ENCODE results near the gene CREB3L1.

DNA sequence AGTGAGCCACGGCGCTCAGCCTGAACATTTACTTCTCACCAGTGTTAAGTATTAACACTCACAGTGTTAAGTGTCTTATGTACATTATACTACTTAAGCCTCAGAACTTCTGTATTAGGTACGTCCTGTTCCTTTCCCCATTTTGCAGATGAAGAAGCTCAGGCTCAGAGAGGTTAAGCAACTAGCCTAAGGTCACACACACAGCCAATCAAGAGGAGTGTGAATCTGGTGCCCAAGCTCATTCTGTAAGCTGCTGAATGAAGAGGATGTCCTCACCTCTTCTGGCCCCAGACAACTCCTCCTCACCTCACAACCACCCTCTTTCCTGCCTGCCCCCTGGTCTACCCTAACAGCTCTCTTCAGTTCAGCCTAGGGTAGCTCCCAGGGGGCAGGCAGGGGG lies 29.9 kb downstream of the CREB3L1 start:
- TF ChIP-seq, protein P1, sequence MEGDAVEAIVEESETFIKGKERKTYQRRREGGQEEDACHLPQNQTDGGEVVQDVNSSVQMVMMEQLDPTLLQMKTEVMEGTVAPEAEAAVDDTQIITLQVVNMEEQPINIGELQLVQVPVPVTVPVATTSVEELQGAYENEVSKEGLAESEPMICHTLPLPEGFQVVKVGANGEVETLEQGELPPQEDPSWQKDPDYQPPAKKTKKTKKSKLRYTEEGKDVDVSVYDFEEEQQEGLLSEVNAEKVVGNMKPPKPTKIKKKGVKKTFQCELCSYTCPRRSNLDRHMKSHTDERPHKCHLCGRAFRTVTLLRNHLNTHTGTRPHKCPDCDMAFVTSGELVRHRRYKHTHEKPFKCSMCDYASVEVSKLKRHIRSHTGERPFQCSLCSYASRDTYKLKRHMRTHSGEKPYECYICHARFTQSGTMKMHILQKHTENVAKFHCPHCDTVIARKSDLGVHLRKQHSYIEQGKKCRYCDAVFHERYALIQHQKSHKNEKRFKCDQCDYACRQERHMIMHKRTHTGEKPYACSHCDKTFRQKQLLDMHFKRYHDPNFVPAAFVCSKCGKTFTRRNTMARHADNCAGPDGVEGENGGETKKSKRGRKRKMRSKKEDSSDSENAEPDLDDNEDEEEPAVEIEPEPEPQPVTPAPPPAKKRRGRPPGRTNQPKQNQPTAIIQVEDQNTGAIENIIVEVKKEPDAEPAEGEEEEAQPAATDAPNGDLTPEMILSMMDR (IDR thresholded peaks at IDR 0.05): no peak
- no peak for TF ChIP-seq POLR2A (IDR thresholded peaks at IDR 0.05)

Data from sigmoid colon (tissue), 3 donors.